ENCODE results near the gene MAGEA8.
A peak's percentile ranks its signal among the peaks of the same experiment; 100 is the strongest.
"Not testable (repeated sequence)": the region's sequence is repeated elsewhere in the genome, so short reads cannot be mapped to it uniquely, and the experiment has no call there.

Gene MAGEA8

GRCh38 chrX:149908308-149908707, 27.3 kb downstream of the MAGEA8 start:
- no peak for DNase-seq

GRCh38 chrX:149908727-149909126, 27.7 kb downstream of the MAGEA8 start:
- DNase-seq, result no peak

GRCh38 chrX:149909324-149910177, 28.6 kb downstream of the MAGEA8 start:
- peak in 1 of 5 donors; percentile 56 for DNase-seq

- DNase-seq, result no peak
These were observed 29.3 kb downstream of the MAGEA8 start for GRCh38 chrX:149910178-149910695.

- DNase-seq, result peak in 1 of 5 donors; percentile 40
These were observed 35.9 kb downstream of the MAGEA8 start for GRCh38 chrX:149916745-149917392.

GRCh38 chrX:149923836-149924235, 42.9 kb downstream of the MAGEA8 start:
- not testable (repeated sequence) for DNase-seq

- not testable (repeated sequence) for DNase-seq
These were observed 43.5 kb downstream of the MAGEA8 start for GRCh38 chrX:149924434-149924833.

GRCh38 chrX:149927245-149927963, 46.4 kb downstream of the MAGEA8 start:
- not testable (repeated sequence) for DNase-seq

- DNase-seq, result not testable (repeated sequence)
These were observed 46.9 kb downstream of the MAGEA8 start for GRCh38 chrX:149927964-149928258.

- not testable (repeated sequence) for DNase-seq
These were observed 47.7 kb downstream of the MAGEA8 start for GRCh38 chrX:149928635-149929034.

- not testable (repeated sequence) for DNase-seq
These were observed 48.4 kb downstream of the MAGEA8 start, which contains the start of gene HSFX4 for GRCh38 chrX:149929400-149929799. Gene HSFX4, plus strand, starts transcription at chrX:149929573. Its CDS starts 72 bp downstream, at chrX:149929645.

GRCh38 chrX:149931355-149931754, 50.4 kb downstream of the MAGEA8 start:
- DNase-seq, result not testable (repeated sequence)

GRCh38 chrX:149932150-149932549, 51.2 kb downstream of the MAGEA8 start:
- DNase-seq, result not testable (repeated sequence)

GRCh38 chrX:149932970-149933369, 52.0 kb downstream of the MAGEA8 start:
- DNase-seq, result not testable (repeated sequence)

GRCh38 chrX:149933547-149933946, 52.6 kb downstream of the MAGEA8 start:
- DNase-seq, result not testable (repeated sequence)

All from T-helper 1 cell (primary cell).